Astrocyte (in vitro differentiated cells and primary cell): ENCODE data around the gene FASN. TPM values are rescaled to one million over a fixed set of nuclear protein-coding genes. Genes with fewer than 3 reads are reported as not detected.

Source experiments
- DNase-seq: peaks from one replicate; pipeline ENCODE4 v3.0.0-alpha.2; 2010; ENCODE audit warnings: low read depth
- FAIRE-seq: peaks from 2 replicates; lab custom pipeline; 2011; peaks lifted over from hg19 to GRCh38; lab: Jason Lieb, UNC
- H2AFZ ChIP-seq: 2 replicates; pipeline ENCODE4 v1.6.0; 2012; ENCODE audit warnings: low read depth, low read length, inconsistent platforms
- H3K27ac ChIP-seq: 2 replicates; pipeline ENCODE4 v1.5.1; 2011; ENCODE audit warnings: low read depth, low read length, inconsistent platforms
- H3K27me3 ChIP-seq: 2 replicates; pipeline ENCODE4 v1.6.0; 2011; ENCODE audit warnings: low read length, inconsistent platforms; ENCODE audit not compliant: insufficient read depth
- H3K36me3 ChIP-seq: 2 replicates; pipeline ENCODE4 v1.5.1; 2011; ENCODE audit warnings: low read length, inconsistent platforms; ENCODE audit not compliant: insufficient read depth
- H3K4me1 ChIP-seq: 2 replicates; pipeline ENCODE4 v1.5.1; 2011; ENCODE audit warnings: low read length, inconsistent platforms; ENCODE audit not compliant: insufficient read depth
- H3K4me2 ChIP-seq: 2 replicates; pipeline ENCODE4 v1.6.0; 2012; ENCODE audit warnings: low read length, inconsistent platforms
- H3K4me3 ChIP-seq: 2 replicates; pipeline ENCODE4 v1.5.1; 2011; ENCODE audit warnings: low read depth, mild to moderate bottlenecking, low read length, inconsistent platforms; ENCODE audit not compliant: insufficient read depth
- H3K79me2 ChIP-seq: 2 replicates; pipeline ENCODE4 v1.6.0; 2012; ENCODE audit warnings: mild to moderate bottlenecking, low read length, inconsistent platforms; ENCODE audit not compliant: insufficient read depth
- H3K9ac ChIP-seq: 2 replicates; pipeline ENCODE4 v1.6.0; 2012; ENCODE audit warnings: mild to moderate bottlenecking, low read length, inconsistent platforms
- H3K9me3 ChIP-seq: 2 replicates; pipeline ENCODE4 v1.5.1; 2012; ENCODE audit warnings: low read depth, mild to moderate bottlenecking, low read length, inconsistent platforms; ENCODE audit not compliant: insufficient read depth
- H4K20me1 ChIP-seq: 2 replicates; pipeline ENCODE4 v1.6.0; 2012; ENCODE audit warnings: low read length, inconsistent platforms; ENCODE audit not compliant: insufficient read depth
- H3K27ac Mint-ChIP-seq: one replicate; pipeline ENCODE4 v1.8.0; 2021; ENCODE audit warnings: mild to moderate bottlenecking, mixed read lengths; ENCODE audit not compliant: unreplicated experiment
- H3K27me3 Mint-ChIP-seq: one replicate; pipeline ENCODE4 v1.8.0; 2021; ENCODE audit warnings: low read depth, mixed read lengths; ENCODE audit not compliant: unreplicated experiment
- H3K36me3 Mint-ChIP-seq: one replicate; pipeline ENCODE4 v1.8.0; 2021; ENCODE audit warnings: low read depth, mixed read lengths; ENCODE audit not compliant: unreplicated experiment
- H3K4me1 Mint-ChIP-seq: one replicate; pipeline ENCODE4 v1.8.0; 2021; ENCODE audit warnings: low read depth, mixed read lengths; ENCODE audit not compliant: unreplicated experiment
- H3K4me3 Mint-ChIP-seq: one replicate; pipeline ENCODE4 v1.8.0; 2021; ENCODE audit warnings: mild to moderate bottlenecking, moderate library complexity, mixed read lengths; ENCODE audit not compliant: unreplicated experiment
- H3K9me3 Mint-ChIP-seq: one replicate; pipeline ENCODE4 v1.8.0; 2021; ENCODE audit warnings: mild to moderate bottlenecking, mixed read lengths; ENCODE audit not compliant: unreplicated experiment
- CTCF ChIP-seq: IDR thresholded peaks from 2 replicates; pipeline ENCODE4 v1.5.1; 2011; ENCODE audit warnings: low read depth, mild to moderate bottlenecking, inconsistent platforms, low read length, moderate library complexity; ENCODE audit not compliant: insufficient read depth
- EZH2 ChIP-seq: IDR thresholded peaks from 2 replicates; pipeline ENCODE4 v1.6.1; 2012; ENCODE audit warnings: mild to moderate bottlenecking, low read length, inconsistent platforms; ENCODE audit not compliant: insufficient read depth
- total RNA-seq: library from RNA; stranded (reverse); gene quantifications from 2 replicates; pipeline ENCODE4 v1.2.1, GENCODE V29; 2021

FASN gene
- total RNA-seq, 1 donor from 2014 or later: 203 TPM

DNA sequence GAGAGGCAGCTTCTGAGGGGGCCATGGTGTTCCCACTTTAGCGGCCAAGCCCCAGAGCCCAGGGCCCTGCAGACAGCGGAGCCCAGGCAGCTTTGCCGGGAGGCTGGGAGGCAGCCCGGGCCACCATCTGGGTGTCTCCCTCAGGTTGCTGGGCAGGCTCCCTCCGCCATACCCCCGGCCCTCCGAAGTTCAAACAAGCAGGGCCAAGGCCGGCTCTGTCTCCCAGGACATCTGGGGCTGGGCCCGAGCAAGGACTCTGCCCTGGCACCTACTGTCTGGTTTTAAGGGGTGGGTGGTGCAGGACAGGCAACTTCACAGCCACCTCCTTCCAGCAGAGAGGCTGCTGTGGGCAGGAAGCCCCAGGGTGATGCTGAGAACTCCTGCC is 35.1 kb downstream of the FASN start:
- Histone ChIP-seq H3K27me3 (no peaks in the 10 kb centered on the region), H3K4me3 (no peak overlapping the region), H3K36me3 (peaks cover 2% of the 10 kb centered on the region), H2AFZ (no peak overlapping the region), H3K4me2 (no peak overlapping the region), H3K9me3 (no peaks in the 10 kb centered on the region), H3K4me1 (peaks cover 12% of the 10 kb centered on the region), H3K27ac (no peak overlapping the region), H3K9ac (no peak overlapping the region), H4K20me1 (peaks cover 38% of the 10 kb centered on the region), H3K79me2 (peaks cover 30% of the 10 kb centered on the region)
- FAIRE-seq (no peak), DNase-seq (no peak)
- Mint-ChIP-seq H3K9me3 (no peaks in the 10 kb centered on the region), H3K27me3 (no peaks in the 10 kb centered on the region), H3K4me3 (no peak overlapping the region), H3K36me3 (peaks cover 3% of the 10 kb centered on the region), H3K4me1 (no peaks in the 10 kb centered on the region), H3K27ac (no peak overlapping the region)
- TF ChIP-seq CTCF: no peak
- TF ChIP-seq EZH2: no peak

GRCh38 chr17:82062076-82062983 is 35.7 kb downstream of the FASN start:
- Histone ChIP-seq H3K27me3 (no peaks in the 10 kb centered on the region), H3K79me2 (peaks cover 30% of the 10 kb centered on the region), H2AFZ (no peak overlapping the region), H3K4me2 (no peak overlapping the region), H4K20me1 (peaks cover 44% of the 10 kb centered on the region), H3K4me1 (peaks cover 12% of the 10 kb centered on the region), H3K36me3 (peaks cover 5% of the 10 kb centered on the region), H3K4me3 (no peak overlapping the region), H3K9me3 (no peaks in the 10 kb centered on the region), H3K27ac (no peak overlapping the region), H3K9ac (no peak overlapping the region)
- Mint-ChIP-seq H3K36me3 (peaks cover 3% of the 10 kb centered on the region), H3K27ac (no peak overlapping the region), H3K9me3 (no peaks in the 10 kb centered on the region), H3K4me3 (no peak overlapping the region), H3K4me1 (no peaks in the 10 kb centered on the region), H3K27me3 (no peaks in the 10 kb centered on the region)
- no peak for DNase-seq
- FAIRE-seq: no peak
- no peak for TF ChIP-seq EZH2
- no peak for TF ChIP-seq CTCF
